ENCODE measurements around the gene ZC3H7B. TPM values are rescaled to one million over a fixed set of nuclear protein-coding genes. Genes with fewer than 3 reads are reported as not detected.

The ZC3H7B gene
- total RNA-seq, 2 donors from 2014 or later, result 28.3 to 48.6 TPM

GRCh38 chr22:41347066-41347859, 45.9 kb downstream of the ZC3H7B start:
- peaks cover 79% of the 10 kb centered on the region for H3K36me3 Mint-ChIP-seq (ENCODE audit: low read depth)
- no peaks in the 10 kb centered on the region for H3K27me3 Mint-ChIP-seq
- H3K9me3 Mint-ChIP-seq, result no peaks in the 10 kb centered on the region
- peaks cover 6% of the 10 kb centered on the region for H3K4me1 Mint-ChIP-seq
- H3K4me3 Mint-ChIP-seq, result no peak overlapping the region
- H3K27ac Mint-ChIP-seq, result no peak overlapping the region
- ATAC-seq (replicated peaks), result no peak

DNA sequence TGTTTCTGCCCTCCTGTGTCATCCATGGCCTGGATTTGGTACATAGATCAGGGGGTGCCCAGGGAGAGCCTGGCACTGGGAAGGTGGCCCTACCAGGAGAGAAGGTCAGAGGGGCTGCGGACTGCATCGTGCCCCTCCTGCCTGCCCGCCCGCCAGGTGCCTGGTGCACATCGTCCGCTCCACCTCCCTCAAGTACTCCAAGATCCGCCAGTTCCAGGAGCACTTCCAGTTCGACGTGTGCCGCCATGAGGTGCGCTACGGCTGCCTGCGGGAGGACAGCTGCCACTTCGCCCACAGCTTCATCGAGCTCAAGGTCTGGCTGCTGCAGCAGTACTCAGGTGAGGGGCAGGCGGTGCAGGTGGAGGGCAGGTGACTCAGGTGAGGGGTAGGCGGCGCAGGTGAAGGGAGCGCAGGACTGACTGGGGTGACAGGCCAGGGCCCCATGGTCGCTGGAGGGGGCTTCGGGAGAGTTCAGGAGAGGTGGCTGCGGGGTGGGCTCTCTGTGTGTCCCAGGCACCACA, 47.7 kb downstream of the ZC3H7B start:
- Mint-ChIP-seq H3K27me3 (no peaks in the 10 kb centered on the region), H3K4me3 (no peak overlapping the region), H3K27ac (no peak overlapping the region), H3K4me1 (peaks cover 6% of the 10 kb centered on the region), H3K36me3 (ENCODE audit: low read depth) (peaks cover 78% of the 10 kb centered on the region), H3K9me3 (no peaks in the 10 kb centered on the region)
- no peak for ATAC-seq (replicated peaks)

- Mint-ChIP-seq H3K9me3 (no peaks in the 10 kb centered on the region), H3K27ac (peak overlapping the region; percentile 54), H3K4me1 (peaks cover 6% of the 10 kb centered on the region), H3K36me3 (ENCODE audit: low read depth) (peaks cover 76% of the 10 kb centered on the region), H3K27me3 (no peaks in the 10 kb centered on the region), H3K4me3 (no peak overlapping the region)
- no peak for ATAC-seq (replicated peaks)
Measured at GRCh38 chr22:41350087-41350486, 48.8 kb downstream of the ZC3H7B start.

- no peaks in the 10 kb centered on the region for H3K9me3 Mint-ChIP-seq
- peaks cover 6% of the 10 kb centered on the region for H3K4me1 Mint-ChIP-seq
- no peaks in the 10 kb centered on the region for H3K27me3 Mint-ChIP-seq
- H3K4me3 Mint-ChIP-seq, result no peak overlapping the region
- H3K27ac Mint-ChIP-seq, result peak overlapping the region; percentile 54
- peaks cover 77% of the 10 kb centered on the region for H3K36me3 Mint-ChIP-seq (ENCODE audit: low read depth)
- ATAC-seq (replicated peaks), result no peak
Measured at GRCh38 chr22:41351011-41351410, 49.7 kb downstream of the ZC3H7B start.

DNA sequence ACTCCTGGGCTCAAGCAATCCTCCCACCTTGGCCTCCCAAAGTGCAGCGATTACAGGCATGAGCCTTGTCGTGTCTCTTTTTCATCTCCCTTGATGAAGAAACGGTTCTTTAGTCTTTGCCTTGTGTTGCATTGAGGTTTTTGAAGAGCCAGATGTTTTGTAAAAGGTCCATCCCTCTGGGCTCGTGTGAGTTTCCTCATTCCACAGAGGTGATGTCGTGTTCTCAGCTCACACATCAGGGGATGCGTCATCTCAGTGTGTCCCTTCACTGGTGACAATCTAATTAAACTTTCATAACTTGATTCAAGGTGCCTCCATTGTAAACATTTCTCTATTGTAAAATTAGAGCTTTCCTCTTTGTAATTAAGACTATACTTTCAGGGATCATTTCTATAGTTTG, 50.7 kb downstream of the ZC3H7B start:
- H3K36me3 Mint-ChIP-seq (ENCODE audit: low read depth), result peaks cover 73% of the 10 kb centered on the region
- no peak for ATAC-seq (replicated peaks)
- no peaks in the 10 kb centered on the region for H3K9me3 Mint-ChIP-seq
- no peak overlapping the region for H3K27ac Mint-ChIP-seq
- H3K27me3 Mint-ChIP-seq, result no peaks in the 10 kb centered on the region
- peaks cover 6% of the 10 kb centered on the region for H3K4me1 Mint-ChIP-seq
- H3K4me3 Mint-ChIP-seq, result no peak overlapping the region

- Mint-ChIP-seq H3K27me3 (no peaks in the 10 kb centered on the region), H3K27ac (no peak overlapping the region), H3K4me1 (peaks cover 6% of the 10 kb centered on the region), H3K4me3 (no peak overlapping the region), H3K9me3 (no peaks in the 10 kb centered on the region), H3K36me3 (ENCODE audit: low read depth) (peaks cover 54% of the 10 kb centered on the region)
- ATAC-seq (replicated peaks), result no peak
Measured at GRCh38 chr22:41353862-41354575, 52.7 kb downstream of the ZC3H7B start.

- peaks cover 5% of the 10 kb centered on the region for H3K4me1 Mint-ChIP-seq
- H3K27ac Mint-ChIP-seq, result no peak overlapping the region
Measured at GRCh38 chr22:41354979-41355378, 53.7 kb downstream of the ZC3H7B start.

GRCh38 chr22:41355895-41356294, 54.6 kb downstream of the ZC3H7B start:
- ATAC-seq (replicated peaks), result no peak
- H3K4me3 Mint-ChIP-seq, result no peak overlapping the region

More at GRCh38 chr22:41354979-41355378, 53.7 kb downstream of the ZC3H7B start:
- ATAC-seq (replicated peaks), result no peak
- H3K27me3 Mint-ChIP-seq, result no peaks in the 10 kb centered on the region
- H3K36me3 Mint-ChIP-seq (ENCODE audit: low read depth), result peaks cover 53% of the 10 kb centered on the region
- H3K4me3 Mint-ChIP-seq, result no peak overlapping the region
- H3K9me3 Mint-ChIP-seq, result no peaks in the 10 kb centered on the region

GRCh38 chr22:41356430-41357028, 55.2 kb downstream of the ZC3H7B start:
- Mint-ChIP-seq H3K4me3 (no peak overlapping the region), H3K27me3 (no peaks in the 10 kb centered on the region), H3K9me3 (no peaks in the 10 kb centered on the region), H3K4me1 (no peaks in the 10 kb centered on the region), H3K27ac (no peak overlapping the region), H3K36me3 (ENCODE audit: low read depth) (peaks cover 37% of the 10 kb centered on the region)
- ATAC-seq (replicated peaks), result no peak

More at GRCh38 chr22:41355895-41356294, 54.6 kb downstream of the ZC3H7B start:
- Mint-ChIP-seq H3K27me3 (no peaks in the 10 kb centered on the region), H3K27ac (no peak overlapping the region), H3K36me3 (ENCODE audit: low read depth) (peaks cover 44% of the 10 kb centered on the region), H3K4me1 (no peaks in the 10 kb centered on the region), H3K9me3 (no peaks in the 10 kb centered on the region)

DNA sequence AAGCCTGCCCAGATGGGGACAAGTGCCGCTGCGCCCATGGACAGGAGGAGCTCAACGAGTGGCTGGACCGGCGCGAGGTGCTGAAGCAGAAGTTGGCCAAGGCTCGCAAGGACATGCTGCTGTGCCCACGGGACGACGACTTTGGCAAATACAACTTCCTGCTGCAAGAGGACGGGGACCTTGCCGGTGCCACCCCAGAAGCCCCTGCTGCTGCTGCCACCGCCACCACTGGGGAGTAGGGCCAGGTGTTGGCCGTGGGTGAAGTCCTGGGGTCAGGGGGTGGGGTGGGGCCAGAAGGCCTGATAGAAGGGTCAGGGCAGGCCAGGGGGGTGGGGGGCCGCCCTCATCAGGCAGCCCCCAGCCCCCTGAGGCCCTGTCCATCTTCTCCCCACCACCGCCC, 55.9 kb downstream of the ZC3H7B start:
- Mint-ChIP-seq H3K27me3 (no peaks in the 10 kb centered on the region), H3K27ac (no peak overlapping the region), H3K4me1 (no peaks in the 10 kb centered on the region), H3K9me3 (no peaks in the 10 kb centered on the region), H3K4me3 (no peak overlapping the region), H3K36me3 (ENCODE audit: low read depth) (peaks cover 32% of the 10 kb centered on the region)
- ATAC-seq (replicated peaks), result no peak

GRCh38 chr22:41358927-41359326, 57.6 kb downstream of the ZC3H7B start:
- ATAC-seq (replicated peaks), result no peak
- Mint-ChIP-seq H3K36me3 (ENCODE audit: low read depth) (peaks cover 21% of the 10 kb centered on the region), H3K4me1 (no peaks in the 10 kb centered on the region), H3K4me3 (no peak overlapping the region), H3K9me3 (no peaks in the 10 kb centered on the region), H3K27ac (peak overlapping the region; percentile 80), H3K27me3 (no peaks in the 10 kb centered on the region)

- Mint-ChIP-seq H3K9me3 (no peaks in the 10 kb centered on the region), H3K27me3 (no peaks in the 10 kb centered on the region), H3K4me1 (no peaks in the 10 kb centered on the region), H3K27ac (peak overlapping the region; percentile 80), H3K36me3 (ENCODE audit: low read depth) (peaks cover 20% of the 10 kb centered on the region), H3K4me3 (no peak overlapping the region)
- no peak for ATAC-seq (replicated peaks)
Measured at GRCh38 chr22:41359376-41359775, 58.1 kb downstream of the ZC3H7B start.

DNA sequence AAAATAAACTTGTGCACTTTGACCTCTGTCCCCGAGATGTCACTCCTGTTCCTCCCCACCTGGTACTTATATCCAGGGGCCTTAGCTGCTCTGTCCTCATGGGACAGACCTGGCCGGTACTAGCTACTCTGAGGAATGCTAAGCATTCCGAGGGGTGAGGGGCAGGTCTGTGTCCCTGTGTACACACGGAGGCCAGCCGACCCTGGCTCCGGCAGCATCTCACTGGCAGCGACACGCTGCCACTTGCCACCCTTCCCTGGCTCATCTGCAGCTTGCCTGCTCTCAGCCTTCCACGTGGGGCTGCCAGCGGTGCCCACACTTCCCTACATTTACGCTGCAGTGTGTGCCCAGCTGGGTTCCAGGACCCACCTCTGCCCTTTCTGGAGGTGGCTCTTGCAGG, 58.8 kb downstream of the ZC3H7B start:
- peaks cover 12% of the 10 kb centered on the region for H3K36me3 Mint-ChIP-seq (ENCODE audit: low read depth)
- no peaks in the 10 kb centered on the region for H3K27me3 Mint-ChIP-seq
- ATAC-seq (replicated peaks), result no peak
- no peaks in the 10 kb centered on the region for H3K9me3 Mint-ChIP-seq
- H3K4me3 Mint-ChIP-seq, result no peak overlapping the region
- H3K27ac Mint-ChIP-seq, result no peak overlapping the region
- no peaks in the 10 kb centered on the region for H3K4me1 Mint-ChIP-seq

- peaks cover 5% of the 10 kb centered on the region for H3K36me3 Mint-ChIP-seq (ENCODE audit: low read depth)
Measured at GRCh38 chr22:41361716-41362310, 60.5 kb downstream of the ZC3H7B start.

More at GRCh38 chr22:41361716-41362310, 60.5 kb downstream of the ZC3H7B start:
- no peak overlapping the region for H3K27ac Mint-ChIP-seq
- H3K4me1 Mint-ChIP-seq, result no peaks in the 10 kb centered on the region
- no peak overlapping the region for H3K4me3 Mint-ChIP-seq
- ATAC-seq (replicated peaks), result no peak
- no peaks in the 10 kb centered on the region for H3K27me3 Mint-ChIP-seq
- H3K9me3 Mint-ChIP-seq, result no peaks in the 10 kb centered on the region
